Measurements from ENCODE around the gene CC2D2B.

- TF ChIP-seq YY1 (IDR thresholded peaks at IDR 0.05; ENCODE audit: insufficient read depth, insufficient read length) (no peak), ZNF274 (IDR thresholded peaks at IDR 0.05; ENCODE audit: low read depth, low read length) (no peak), SUZ12 (IDR thresholded peaks at IDR 0.05; ENCODE audit: extremely low read depth, insufficient read depth, insufficient read length) (no peak)
Measured at GRCh38 chr10:95988702-95989101, 80.9 kb downstream of the CC2D2B start.

All from NT2/D1 (cell line).